Stimulated activated CD4-positive, alpha-beta T cell treated with anti-CD3 and anti-CD28 coated beads, TNF-alpha, amount 100 ng/mL, for 1 hour (primary cell): Measurements from ENCODE around the gene RBM27.
"Not testable (repeated sequence)": the region's sequence is repeated elsewhere in the genome, so short reads cannot be mapped to it uniquely, and the experiment has no call there.

Experiments used
- DNase-seq, 3 donors: peaks; one replicate each; pipeline ENCODE4 v3.0.0-alpha.2; 2020; ENCODE audit warnings: low read depth in 3 of 3, low spot score in 1 of 3

The RBM27 gene

GRCh38 chr5:146203011-146203871, at the start of gene RBM27:
RBM27 (plus strand) TSS chr5:146203605; CDS start chr5:146203766, 161 bp downstream.
- peak; percentile 86 to 97 (median 97) for DNase-seq

GRCh38 chr5:146158255-146158654, 45.1 kb upstream of the RBM27 start:
- DNase-seq = no peak

- no peak for DNase-seq
Measured at GRCh38 chr5:146164382-146164781, 39.0 kb upstream of the RBM27 start.

- DNase-seq = no peak
Measured at GRCh38 chr5:146165460-146165859, 37.9 kb upstream of the RBM27 start.

- DNase-seq = no peak
Measured at GRCh38 chr5:146165903-146166302, 37.5 kb upstream of the RBM27 start.

GRCh38 chr5:146169076-146169475, 34.3 kb upstream of the RBM27 start:
- no peak for DNase-seq

- DNase-seq = not testable (repeated sequence)
Measured at GRCh38 chr5:146173049-146173448, 30.4 kb upstream of the RBM27 start.

GRCh38 chr5:146173597-146173996, 29.8 kb upstream of the RBM27 start:
- DNase-seq = no peak

GRCh38 chr5:146176805-146177204, 26.6 kb upstream of the RBM27 start:
- no peak for DNase-seq

- no peak for DNase-seq
Measured at GRCh38 chr5:146179696-146180095, 23.7 kb upstream of the RBM27 start.

GRCh38 chr5:146183403-146183802, 20.0 kb upstream of the RBM27 start:
- not testable (repeated sequence) for DNase-seq

GRCh38 chr5:146185161-146185560, 18.2 kb upstream of the RBM27 start:
- DNase-seq = no peak

GRCh38 chr5:146188358-146188757, 15.0 kb upstream of the RBM27 start:
- no peak for DNase-seq

GRCh38 chr5:146192571-146193043, 10.8 kb upstream of the RBM27 start:
- no peak for DNase-seq

GRCh38 chr5:146193285-146193684, 10.1 kb upstream of the RBM27 start:
- no peak for DNase-seq

- DNase-seq = not testable (repeated sequence)
Measured at GRCh38 chr5:146194997-146195396, 8.4 kb upstream of the RBM27 start.

GRCh38 chr5:146196459-146197048, 6.9 kb upstream of the RBM27 start:
- DNase-seq = no peak

GRCh38 chr5:146199176-146199815, 4.1 kb upstream of the RBM27 start:
- DNase-seq = no peak

- DNase-seq = not testable (repeated sequence)
Measured at GRCh38 chr5:146201795-146202194, 1.6 kb upstream of the RBM27 start.

- no peak for DNase-seq
Measured at GRCh38 chr5:146203872-146204192, 427 bp downstream of the RBM27 start.

- DNase-seq = no peak
Measured at GRCh38 chr5:146205499-146206202, 2.2 kb downstream of the RBM27 start.
